ENCODE results near the gene FAM170B. TPM values are rescaled to one million over a fixed set of nuclear protein-coding genes. Genes with fewer than 3 reads are reported as not detected.

Gene FAM170B
- total RNA-seq, 1 donor from 2014 or later = not detected

DNA sequence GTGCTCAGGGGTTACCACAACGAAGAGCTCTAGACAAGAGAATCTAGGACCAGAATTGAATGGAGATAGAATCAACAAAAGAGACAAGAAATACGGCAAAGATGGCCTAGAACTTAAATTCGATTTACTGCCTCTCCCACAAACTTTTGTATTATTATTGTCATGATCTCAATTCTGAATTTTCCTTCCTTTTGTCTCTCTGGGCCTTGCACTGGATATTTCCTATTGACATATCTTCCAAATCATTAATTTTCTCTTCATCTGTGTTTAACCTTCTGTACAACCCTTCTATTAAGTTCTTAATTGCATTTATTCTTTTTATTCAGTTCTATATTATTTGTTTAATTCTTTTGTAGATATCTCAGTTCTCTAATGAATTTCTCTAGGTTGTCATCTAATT, 46.9 kb downstream of the FAM170B start:
- no peak overlapping the region for H3K4me3 Mint-ChIP-seq
- ATAC-seq (ENCODE audit: low read depth) = no peak

DNA sequence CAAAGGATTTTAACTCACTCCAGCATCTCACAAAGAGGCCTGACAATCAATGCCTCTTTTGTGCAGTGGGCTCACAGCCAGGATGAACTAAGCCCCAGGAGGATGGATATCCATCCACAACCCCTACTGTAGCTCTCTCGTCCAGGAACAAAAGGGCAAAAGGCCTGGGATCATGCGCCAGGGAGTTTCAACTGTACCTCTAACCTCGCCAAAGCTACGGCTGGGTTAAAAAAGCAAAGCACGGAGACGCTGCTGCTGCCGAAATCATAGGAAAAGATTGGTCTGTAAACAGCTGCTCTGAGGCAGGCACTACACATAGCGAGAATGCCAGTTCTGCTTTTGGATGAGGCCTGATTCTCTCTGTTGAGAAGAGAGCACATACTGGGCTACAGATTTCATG, 50.6 kb downstream of the FAM170B start:
- intact Hi-C loops (cut with micrococcal nuclease) = no loop called here
- ChIA-PET POLR2A (no interaction called here), CTCF (no interaction called here)
- Mint-ChIP-seq H3K4me3 (no peak overlapping the region), H3K27ac (no peak overlapping the region), H3K27me3 (peaks cover 4% of the 10 kb centered on the region), H3K9me3 (peaks cover 13% of the 10 kb centered on the region), H3K4me1 (no peaks in the 10 kb centered on the region), H3K36me3 (ENCODE audit: low read depth) (no peaks in the 10 kb centered on the region)
- ATAC-seq (ENCODE audit: low read depth) = no peak
- TF ChIP-seq, protein P1, sequence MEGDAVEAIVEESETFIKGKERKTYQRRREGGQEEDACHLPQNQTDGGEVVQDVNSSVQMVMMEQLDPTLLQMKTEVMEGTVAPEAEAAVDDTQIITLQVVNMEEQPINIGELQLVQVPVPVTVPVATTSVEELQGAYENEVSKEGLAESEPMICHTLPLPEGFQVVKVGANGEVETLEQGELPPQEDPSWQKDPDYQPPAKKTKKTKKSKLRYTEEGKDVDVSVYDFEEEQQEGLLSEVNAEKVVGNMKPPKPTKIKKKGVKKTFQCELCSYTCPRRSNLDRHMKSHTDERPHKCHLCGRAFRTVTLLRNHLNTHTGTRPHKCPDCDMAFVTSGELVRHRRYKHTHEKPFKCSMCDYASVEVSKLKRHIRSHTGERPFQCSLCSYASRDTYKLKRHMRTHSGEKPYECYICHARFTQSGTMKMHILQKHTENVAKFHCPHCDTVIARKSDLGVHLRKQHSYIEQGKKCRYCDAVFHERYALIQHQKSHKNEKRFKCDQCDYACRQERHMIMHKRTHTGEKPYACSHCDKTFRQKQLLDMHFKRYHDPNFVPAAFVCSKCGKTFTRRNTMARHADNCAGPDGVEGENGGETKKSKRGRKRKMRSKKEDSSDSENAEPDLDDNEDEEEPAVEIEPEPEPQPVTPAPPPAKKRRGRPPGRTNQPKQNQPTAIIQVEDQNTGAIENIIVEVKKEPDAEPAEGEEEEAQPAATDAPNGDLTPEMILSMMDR (IDR thresholded peaks at IDR 0.05) = no peak
- DNase-seq = no peak

More for the DNA sequence above, 46.9 kb downstream of the FAM170B start:
- Mint-ChIP-seq H3K27me3 (peaks cover 3% of the 10 kb centered on the region), H3K36me3 (ENCODE audit: low read depth) (no peaks in the 10 kb centered on the region), H3K27ac (no peak overlapping the region), H3K4me1 (no peaks in the 10 kb centered on the region), H3K9me3 (peaks cover 13% of the 10 kb centered on the region)
- CTCF ChIA-PET = no interaction called here
- intact Hi-C loops (cut with micrococcal nuclease) = no loop called here
- no peak for DNase-seq
- POLR2A ChIA-PET = no interaction called here
- TF ChIP-seq, protein P1 (IDR thresholded peaks at IDR 0.05) = no peak

DNA sequence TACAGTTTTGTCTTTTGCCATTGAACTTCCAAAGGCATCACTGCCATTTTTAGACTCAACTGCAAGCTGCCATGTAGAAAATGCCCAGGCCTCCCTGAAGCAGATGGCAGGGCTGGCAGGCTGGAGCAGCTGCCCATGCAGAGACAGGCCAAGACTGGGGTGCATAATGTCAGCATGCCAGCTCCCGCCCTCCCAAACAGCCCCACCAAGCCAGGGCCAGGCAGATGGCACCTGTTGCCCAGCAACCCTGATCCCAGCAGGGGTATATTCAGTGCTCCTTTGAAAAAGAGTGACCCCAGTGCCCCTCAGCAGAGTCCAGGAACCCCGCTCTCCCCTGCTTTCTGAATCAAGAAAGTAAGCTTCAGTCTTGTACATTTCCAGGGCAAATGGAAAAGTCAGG, 51.1 kb downstream of the FAM170B start:
- ATAC-seq (ENCODE audit: low read depth) (no peak), DNase-seq (no peak)
- Mint-ChIP-seq H3K4me3 (no peak overlapping the region), H3K27me3 (peaks cover 4% of the 10 kb centered on the region), H3K36me3 (ENCODE audit: low read depth) (no peaks in the 10 kb centered on the region), H3K9me3 (peaks cover 13% of the 10 kb centered on the region), H3K4me1 (no peaks in the 10 kb centered on the region), H3K27ac (no peak overlapping the region)
- ChIA-PET POLR2A (no interaction called here), CTCF (no interaction called here)
- intact Hi-C loops (cut with micrococcal nuclease) = no loop called here
- TF ChIP-seq, protein P1 (IDR thresholded peaks at IDR 0.05) = no peak

DNA sequence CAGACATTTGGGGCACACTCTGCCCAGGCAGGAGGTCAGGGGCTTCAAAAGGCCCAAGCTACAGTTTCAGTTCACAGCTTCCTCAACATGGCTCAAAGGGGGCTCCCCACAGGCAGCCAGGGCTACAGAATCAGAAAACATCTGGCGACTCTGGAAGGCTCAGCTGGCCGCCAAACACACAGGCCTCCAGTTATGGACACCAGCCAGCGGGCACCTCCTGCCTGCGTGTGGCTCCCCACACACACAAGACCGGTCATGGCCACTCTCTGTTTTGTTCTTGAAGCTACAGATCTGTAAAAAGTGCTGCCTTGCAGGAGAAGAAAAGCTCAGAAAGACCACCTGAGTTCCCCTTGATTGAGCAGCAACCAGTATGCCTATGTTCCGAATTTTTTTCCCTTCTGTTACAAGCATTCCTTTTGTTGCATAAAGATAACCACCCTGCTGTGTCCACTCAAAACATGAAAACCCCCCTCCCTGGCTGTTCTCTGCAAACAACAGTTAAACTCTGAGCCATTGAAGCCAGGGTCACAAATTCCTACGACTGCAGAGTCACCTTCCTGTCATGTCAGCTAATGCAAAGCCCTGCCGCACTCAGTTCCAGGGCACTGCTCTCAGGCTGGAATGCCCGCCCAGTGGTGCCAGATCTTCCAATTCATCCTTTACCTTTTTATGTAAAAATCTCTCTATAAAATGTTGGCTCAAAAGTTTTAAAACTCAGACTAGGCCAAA, 52.1 kb downstream of the FAM170B start:
- no peak for ATAC-seq (ENCODE audit: low read depth)
- TF ChIP-seq, protein P1 (IDR thresholded peaks at IDR 0.05) = no peak
- intact Hi-C loops (cut with micrococcal nuclease) = no loop called here
- ChIA-PET CTCF (no interaction called here), POLR2A (no interaction called here)
- Mint-ChIP-seq H3K9me3 (peaks cover 4% of the 10 kb centered on the region), H3K4me3 (no peak overlapping the region), H3K4me1 (no peaks in the 10 kb centered on the region), H3K27me3 (peaks cover 7% of the 10 kb centered on the region), H3K36me3 (ENCODE audit: low read depth) (no peaks in the 10 kb centered on the region), H3K27ac (no peak overlapping the region)
- DNase-seq = no peak

Other genes starting within 250 kb of the FAM170B start
- gene LRRC18, start 194.2 kb downstream of the FAM170B start, total RNA-seq = not detected in 2 replicates
- not detected in 2 replicates for gene VSTM4, start 18.5 kb downstream of the FAM170B start, total RNA-seq
- gene TMEM273, start 54.4 kb upstream of the FAM170B start, total RNA-seq = 6.7 and 8.5 TPM in 2 replicates
- not detected in 2 replicates for gene C10orf71, start 165.1 kb upstream of the FAM170B start, total RNA-seq

Data from activated B cell treated with CpG ODN at 0.5 μM for 24 hours (primary cell).